Stimulated activated CD4-positive, alpha-beta T cell treated with anti-CD3 and anti-CD28 coated beads, Interleukin-15, amount 100 ng/mL, for 24 hours (primary cell): Measurements from ENCODE around the gene ZNF620.
"Not testable (repeated sequence)": the region's sequence is repeated elsewhere in the genome, so short reads cannot be mapped to it uniquely, and the experiment has no call there.

Source experiments
- DNase-seq: peaks from one replicate; pipeline ENCODE4 v3.0.0-alpha.2; 2020

Gene ZNF620

GRCh38 chr3:40504636-40505430, 1.0 kb upstream of the ZNF620 start:
- peak; percentile 10 for DNase-seq

- no peak for DNase-seq
Measured at GRCh38 chr3:40511031-40511718, 5.3 kb downstream of the ZNF620 start.

GRCh38 chr3:40516201-40516600, 10.4 kb downstream of the ZNF620 start:
- no peak for DNase-seq

- no peak for DNase-seq
Measured at GRCh38 chr3:40518067-40518466, 12.2 kb downstream of the ZNF620 start.

GRCh38 chr3:40518848-40519247, 13.0 kb downstream of the ZNF620 start:
- no peak for DNase-seq

GRCh38 chr3:40521254-40521653, 15.4 kb downstream of the ZNF620 start:
- no peak for DNase-seq

- no peak for DNase-seq
Measured at GRCh38 chr3:40523781-40524180, 17.9 kb downstream of the ZNF620 start.

GRCh38 chr3:40524222-40524567, 18.4 kb downstream of the ZNF620 start:
- DNase-seq = no peak

GRCh38 chr3:40524568-40525285, 18.9 kb downstream of the ZNF620 start, which contains the start of gene ZNF621:
Gene ZNF621 (plus strand): TSS chr3:40524960. CDS start chr3:40525841, 881 bp downstream.
- DNase-seq = peak; percentile 90

GRCh38 chr3:40528426-40528825, 22.6 kb downstream of the ZNF620 start:
- DNase-seq = no peak

- DNase-seq = no peak
Measured at GRCh38 chr3:40532252-40532651, 26.4 kb downstream of the ZNF620 start.

- DNase-seq = no peak
Measured at GRCh38 chr3:40534283-40534682, 28.4 kb downstream of the ZNF620 start.

GRCh38 chr3:40546816-40547215, 41.0 kb downstream of the ZNF620 start:
- DNase-seq = no peak

GRCh38 chr3:40550167-40550566, 44.3 kb downstream of the ZNF620 start:
- no peak for DNase-seq

- no peak for DNase-seq
Measured at GRCh38 chr3:40557575-40558161, 51.8 kb downstream of the ZNF620 start.

- DNase-seq = not testable (repeated sequence)
Measured at GRCh38 chr3:40562482-40562881, 56.6 kb downstream of the ZNF620 start.

GRCh38 chr3:40565629-40566028, 59.8 kb downstream of the ZNF620 start:
- DNase-seq = not testable (repeated sequence)

- DNase-seq = no peak
Measured at GRCh38 chr3:40566694-40567093, 60.9 kb downstream of the ZNF620 start.
